NOMO-1 treated with DMSO at 0.1 percent for 48 hours (cell line): ENCODE results near the gene EDN3.

Experiments used
- DNase-seq: peaks from one replicate; lab custom pipeline; 2025; ENCODE audit not compliant: unreplicated experiment; lab: John Stamatoyannopoulos, UW

The EDN3 gene

DNA sequence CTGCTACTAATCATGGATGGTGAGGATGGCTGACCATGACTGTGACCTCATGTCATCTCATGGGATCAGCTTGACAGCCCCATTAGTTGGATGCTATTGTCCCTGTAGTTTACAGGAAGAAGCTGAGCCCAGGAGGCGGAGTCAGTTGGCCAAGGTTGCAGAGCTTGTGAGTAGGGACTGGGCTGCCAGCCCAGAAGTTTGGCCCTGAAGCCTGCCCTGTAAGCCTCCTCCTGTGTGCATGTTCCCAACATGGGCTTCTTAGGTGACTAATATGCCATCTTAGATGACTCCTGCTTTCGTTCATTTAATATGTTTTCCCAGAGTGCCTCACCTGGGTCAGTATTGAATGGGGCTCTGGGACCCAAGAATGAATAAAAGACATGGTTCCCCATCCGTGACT lies 6.9 kb downstream of the EDN3 start:
- DNase-seq = no peak

DNA sequence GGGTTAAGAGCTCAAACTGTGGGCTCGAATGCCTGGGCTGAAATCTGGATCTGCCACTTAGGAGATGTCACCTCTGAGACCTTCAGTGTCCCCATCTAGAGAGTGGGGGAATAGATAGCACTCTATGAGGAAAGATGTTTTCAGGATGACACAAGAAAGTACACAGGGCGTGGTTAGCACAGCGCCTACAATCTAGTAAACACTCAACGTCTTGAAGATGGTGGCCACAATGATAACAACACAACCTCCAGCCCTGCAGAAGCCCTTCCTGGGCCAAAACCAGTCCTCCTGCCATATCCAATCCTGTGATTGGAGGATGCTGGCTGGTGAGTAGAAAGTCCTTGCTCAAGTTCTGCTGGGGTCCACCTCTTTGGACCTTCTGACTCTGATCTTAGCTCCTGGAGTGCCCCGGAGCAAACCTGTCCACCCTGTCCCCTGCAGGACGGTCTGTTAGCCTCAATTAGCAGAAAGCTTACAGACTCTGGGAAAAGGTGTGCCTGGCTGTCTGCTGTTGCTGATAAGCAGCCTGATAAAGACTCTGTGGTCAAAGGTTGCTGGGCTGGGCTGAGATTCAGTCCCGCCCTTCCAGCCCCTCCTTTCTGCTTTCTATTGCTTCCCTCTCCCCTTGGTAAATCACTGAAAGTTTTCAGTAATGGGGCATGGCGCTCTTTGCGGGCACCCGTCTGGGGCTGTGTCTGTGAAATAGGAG lies 8.2 kb downstream of the EDN3 start:
- DNase-seq = no peak

DNA sequence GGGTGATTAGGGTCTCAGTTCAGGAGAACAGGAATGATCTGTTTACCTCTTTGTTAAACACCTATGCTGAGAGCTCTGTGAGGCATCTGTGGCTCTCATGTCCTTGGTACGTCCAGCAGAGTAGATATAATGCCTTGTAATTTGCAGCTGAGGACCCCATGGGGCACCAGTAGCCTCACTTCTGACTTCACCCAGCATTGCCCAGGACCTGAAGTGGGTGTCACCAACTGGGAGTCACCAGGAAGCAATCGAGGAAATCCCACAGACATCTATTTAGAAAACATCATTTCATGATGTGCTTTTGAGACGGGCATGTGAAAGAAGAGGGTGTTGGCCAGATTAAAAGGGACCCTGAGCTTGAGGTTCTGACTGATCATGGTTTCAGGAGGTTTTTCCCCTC lies 8.8 kb downstream of the EDN3 start:
- DNase-seq = no peak

DNA sequence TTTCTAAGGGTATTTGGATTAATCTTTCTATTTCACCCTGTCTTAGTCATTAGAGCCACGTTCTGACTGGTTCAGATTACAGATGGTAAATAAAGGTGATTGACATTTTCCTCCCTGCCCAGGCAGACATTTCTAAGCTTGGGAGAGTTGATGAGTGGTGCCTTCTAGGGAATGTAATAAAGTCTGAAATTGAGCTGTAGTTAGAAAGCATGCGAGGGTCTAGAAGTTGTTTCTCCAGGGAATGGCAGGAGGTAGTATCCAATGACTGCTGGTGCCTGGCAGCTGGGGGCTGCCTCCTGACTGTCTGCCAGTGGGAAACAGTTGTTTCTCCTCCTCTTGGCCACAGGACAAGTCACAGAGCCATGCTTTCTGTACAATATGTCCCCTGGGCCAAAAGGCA lies 14.6 kb downstream of the EDN3 start:
- DNase-seq = no peak

- DNase-seq = no peak
Observed at GRCh38 chr20:59316911-59317731, 16.7 kb downstream of the EDN3 start.

GRCh38 chr20:59318201-59318790 lies 17.9 kb downstream of the EDN3 start:
- DNase-seq = no peak

DNA sequence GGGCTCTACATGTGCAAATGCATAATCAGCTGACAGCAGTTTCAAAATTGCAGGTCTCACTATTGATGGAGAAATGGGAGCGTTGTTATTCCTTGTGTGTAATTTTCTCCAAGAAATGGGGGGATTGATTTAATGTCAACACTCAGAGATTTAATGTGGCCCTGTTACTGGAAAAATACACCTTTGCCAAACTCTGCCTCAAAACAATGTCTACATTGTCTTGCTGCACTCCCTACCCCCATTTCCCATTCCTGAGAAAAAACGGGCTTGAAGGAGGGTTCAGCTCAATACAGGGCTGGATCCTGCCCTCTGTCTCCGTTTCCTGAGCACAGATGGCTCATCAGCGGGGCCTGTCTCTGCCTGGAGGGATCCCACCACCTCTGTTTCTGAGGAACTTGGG lies 18.4 kb downstream of the EDN3 start:
- no peak for DNase-seq

- no peak for DNase-seq
Observed at GRCh38 chr20:59320426-59320825, 20.0 kb downstream of the EDN3 start.

DNA sequence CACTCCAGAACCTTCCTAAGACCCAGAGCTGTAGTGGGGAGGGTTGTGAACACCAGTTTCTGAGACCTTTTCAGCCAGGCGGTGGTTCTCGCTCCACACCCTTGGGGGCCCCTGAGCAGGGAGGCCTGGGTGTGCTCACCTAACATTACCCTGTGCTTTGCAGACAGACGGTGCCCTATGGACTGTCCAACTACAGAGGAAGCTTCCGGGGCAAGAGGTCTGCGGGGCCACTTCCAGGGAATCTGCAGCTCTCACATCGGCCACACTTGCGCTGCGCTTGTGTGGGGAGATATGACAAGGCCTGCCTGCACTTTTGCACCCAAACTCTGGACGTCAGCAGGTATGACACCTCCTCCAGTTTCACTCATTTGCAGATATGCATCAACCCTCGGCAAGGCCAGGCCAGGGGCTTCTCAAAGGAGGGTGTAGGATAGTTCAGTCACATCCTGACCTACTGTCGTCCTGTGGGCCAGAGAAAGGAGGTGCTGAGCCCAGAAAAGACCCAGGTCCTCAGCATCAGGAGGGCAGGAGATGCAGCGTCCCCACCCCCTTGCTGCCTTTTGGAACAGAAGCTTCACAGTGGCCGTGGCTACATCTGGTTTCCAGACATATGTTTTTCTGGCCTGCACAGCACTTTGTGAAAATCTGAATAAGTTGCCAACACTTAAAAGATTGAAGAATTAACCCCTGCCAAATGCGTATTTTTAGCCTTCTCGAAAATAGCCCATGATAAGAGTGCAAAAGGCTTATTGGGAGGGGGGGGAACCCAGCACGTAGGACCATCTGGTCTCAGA lies 20.6 kb downstream of the EDN3 start:
- DNase-seq = no peak

DNA sequence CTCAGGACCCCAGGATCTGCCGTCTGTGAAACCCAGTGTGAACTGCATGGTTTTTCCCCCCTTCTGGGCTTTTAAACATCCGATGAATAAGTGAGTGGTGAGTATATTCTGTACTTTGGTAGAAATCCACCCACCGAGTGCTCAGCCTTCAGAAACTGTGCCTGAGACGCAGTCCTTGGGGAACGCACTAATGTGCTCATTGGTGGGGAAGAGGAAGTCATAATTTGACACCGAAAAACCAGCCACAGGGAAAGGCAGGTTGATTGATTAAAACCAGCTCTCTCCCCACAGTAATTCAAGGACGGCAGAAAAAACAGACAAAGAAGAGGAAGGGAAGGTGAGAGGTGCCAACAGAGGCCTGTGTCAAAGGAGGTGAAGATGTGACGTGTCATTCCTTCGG lies 21.7 kb downstream of the EDN3 start:
- DNase-seq = no peak

- DNase-seq = no peak
Observed at GRCh38 chr20:59322585-59323454, 22.4 kb downstream of the EDN3 start.

- no peak for DNase-seq
Observed at GRCh38 chr20:59323731-59324130, 23.3 kb downstream of the EDN3 start.

DNA sequence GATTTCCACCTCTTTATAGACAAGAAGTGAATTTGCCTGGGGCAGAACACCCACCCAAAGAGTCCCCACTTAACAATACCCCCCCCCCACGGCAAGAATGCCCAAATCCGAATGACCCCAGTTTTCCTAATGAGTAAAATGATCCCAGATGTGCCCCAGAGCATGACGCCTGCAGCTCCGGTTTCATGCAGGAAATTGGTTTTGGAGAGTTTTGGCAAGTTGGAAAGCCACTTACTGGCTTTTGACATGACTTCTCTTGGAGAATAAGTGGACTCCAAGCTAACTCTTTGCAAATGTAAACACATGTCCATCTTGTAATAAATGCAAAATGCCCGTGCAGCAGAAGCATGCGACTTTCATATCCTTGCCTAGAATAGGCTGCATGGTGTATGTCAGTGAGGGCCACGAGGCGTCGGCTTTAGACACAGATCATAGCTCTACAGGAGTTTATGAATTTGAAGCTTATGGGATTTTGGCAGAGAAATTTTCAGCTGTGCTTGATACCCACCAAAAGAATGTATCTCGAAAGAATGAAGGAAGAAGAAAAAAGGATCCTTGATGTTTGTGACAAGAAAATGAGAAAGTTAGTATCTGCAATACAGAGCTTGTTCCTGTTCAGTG lies 24.2 kb downstream of the EDN3 start:
- DNase-seq = no peak

- DNase-seq = no peak
Observed at GRCh38 chr20:59325142-59325523, 24.7 kb downstream of the EDN3 start.

DNA sequence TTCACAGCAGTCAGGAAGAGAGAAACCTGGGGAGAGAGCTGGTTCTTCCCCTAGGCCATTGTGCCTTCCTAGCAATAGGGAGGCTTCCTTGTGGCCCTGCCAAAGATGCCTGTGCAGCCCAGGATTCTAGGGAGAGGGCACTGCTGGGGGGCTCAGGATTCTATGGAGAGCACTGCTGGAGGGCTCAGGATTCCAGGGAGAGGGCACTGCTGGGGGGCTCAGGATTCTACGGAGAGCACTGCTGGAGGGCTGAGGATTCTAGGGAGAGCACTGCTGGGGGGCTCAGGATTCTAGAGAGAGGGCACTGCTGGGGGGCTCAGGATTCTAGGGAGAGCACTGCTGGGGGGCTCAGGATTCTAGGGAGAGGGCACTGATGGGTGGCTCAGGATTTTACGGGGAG lies 25.8 kb downstream of the EDN3 start:
- DNase-seq = no peak

DNA sequence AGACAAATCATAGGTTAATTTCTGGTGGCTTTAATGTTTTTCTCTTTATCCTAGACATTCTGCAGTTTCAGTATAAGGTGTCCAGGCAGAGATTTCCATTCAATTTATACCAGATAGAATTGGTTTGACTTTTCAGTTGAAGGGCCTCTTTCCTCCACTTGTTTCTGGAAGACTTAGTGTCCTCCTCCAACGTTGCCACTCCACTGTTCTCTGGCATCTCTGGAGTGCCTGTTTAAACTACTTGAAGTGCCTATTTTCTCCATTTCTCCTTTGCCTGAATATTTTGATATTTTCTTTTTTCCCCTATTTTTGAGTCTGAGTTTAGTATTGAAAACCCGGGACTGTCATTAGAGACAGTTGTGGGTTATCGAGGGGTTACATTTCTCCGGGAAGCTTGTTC lies 27.7 kb downstream of the EDN3 start:
- DNase-seq = no peak

DNA sequence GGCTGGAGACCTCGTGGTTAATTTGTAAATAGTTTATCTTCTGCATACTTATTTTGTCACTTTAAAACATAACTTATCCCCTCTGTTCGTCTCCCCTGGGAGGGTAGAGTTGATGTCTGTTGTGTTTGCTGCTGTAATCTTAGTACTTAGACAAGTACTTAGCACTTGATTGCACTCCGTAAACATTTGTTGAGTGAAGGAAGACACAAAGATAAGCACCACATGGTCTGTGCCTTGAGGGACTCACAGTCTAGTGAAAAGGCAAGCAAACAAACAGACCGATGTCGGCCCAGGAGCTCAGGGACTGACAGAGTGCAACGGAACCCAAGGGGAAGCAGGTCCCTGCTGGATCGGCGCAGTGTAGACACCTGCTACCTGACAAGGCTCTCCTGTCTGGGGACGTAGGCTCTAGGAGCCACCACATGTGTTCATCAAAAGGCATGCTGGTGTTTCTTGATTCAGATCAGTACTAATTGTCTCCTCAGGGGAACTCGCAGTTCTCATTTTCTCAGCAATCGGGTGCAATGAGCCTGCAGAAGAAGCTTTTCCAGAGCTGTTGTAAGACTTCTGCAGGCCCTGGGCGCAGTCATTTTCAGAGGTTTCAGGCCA lies 31.4 kb downstream of the EDN3 start:
- no peak for DNase-seq

DNA sequence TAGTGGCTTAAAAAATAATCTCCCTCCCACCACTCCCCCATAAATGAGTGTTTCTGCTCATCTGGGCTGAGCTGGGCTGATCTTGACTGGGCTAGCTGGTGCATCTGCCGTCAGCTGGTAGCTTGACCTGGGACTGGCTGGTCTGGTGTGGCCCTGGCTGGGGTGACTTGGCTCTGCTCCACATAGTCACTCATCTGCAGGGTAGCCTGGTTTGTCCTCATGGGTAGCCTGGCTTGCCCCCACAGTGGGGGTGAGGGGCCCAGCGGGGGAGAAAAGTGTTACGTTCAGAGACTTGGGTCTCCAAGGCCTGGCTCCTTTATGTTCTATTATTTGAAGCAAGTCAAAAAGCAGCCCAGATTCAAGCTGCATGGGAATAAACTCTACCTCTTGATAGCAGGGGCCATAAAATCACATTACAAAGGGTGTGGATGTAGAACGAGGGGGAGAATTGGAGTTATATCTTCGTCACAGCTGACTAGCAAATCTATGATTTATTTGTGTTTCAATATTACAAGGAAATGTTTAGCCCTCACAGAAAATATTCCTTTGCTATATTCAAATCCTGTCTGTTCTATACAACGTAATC lies 32.9 kb downstream of the EDN3 start:
- no peak for DNase-seq

- DNase-seq = no peak
Observed at GRCh38 chr20:59333951-59334350, 33.5 kb downstream of the EDN3 start.
